Osteoblast (primary cell): Measurements from ENCODE around the gene UCN2. TPM values are rescaled to one million over a fixed set of nuclear protein-coding genes. Genes with fewer than 3 reads are reported as not detected.

ENCODE experiments used
- DNase-seq: peaks from one replicate; pipeline ENCODE4 v3.0.0; 2011; ENCODE audit warnings: low spot score, mixed read lengths; ENCODE audit not compliant: insufficient read length; ENCODE audit errors: missing footprints
- H2AFZ ChIP-seq: 2 replicates; pipeline ENCODE4 v1.6.0; 2011; ENCODE audit warnings: mild to moderate bottlenecking, low read length
- H3K27ac ChIP-seq: 2 replicates; pipeline ENCODE4 v1.5.1; 2011; ENCODE audit warnings: mild to moderate bottlenecking, low read depth, low read length, moderate library complexity
- H3K27me3 ChIP-seq: 2 replicates; pipeline ENCODE4 v1.6.0; 2012; ENCODE audit warnings: mild to moderate bottlenecking, control low read depth, inconsistent platforms, low read length, moderate library complexity; ENCODE audit not compliant: insufficient read depth
- H3K36me3 ChIP-seq: 2 replicates; pipeline ENCODE4 v1.5.1; 2011; ENCODE audit warnings: mild to moderate bottlenecking, low read length, control low read depth, moderate library complexity; ENCODE audit not compliant: insufficient read depth
- H3K4me1 ChIP-seq: 2 replicates; pipeline ENCODE4 v1.5.1; 2011; ENCODE audit warnings: mild to moderate bottlenecking, low read length, control low read depth, moderate library complexity; ENCODE audit not compliant: insufficient read depth
- H3K4me2 ChIP-seq: 2 replicates; pipeline ENCODE4 v1.6.0; 2011; ENCODE audit warnings: mild to moderate bottlenecking, low read length; ENCODE audit not compliant: insufficient read depth
- H3K4me3 ChIP-seq: fragments of 200-600 bp; sonication (generic); 3 replicates; pipeline ENCODE4 v1.5.1; 2012; ENCODE audit warnings: mild to moderate bottlenecking, low read length, inconsistent platforms; ENCODE audit not compliant: insufficient read depth
- H3K79me2 ChIP-seq: 2 replicates; pipeline ENCODE4 v1.6.0; 2012; ENCODE audit warnings: mild to moderate bottlenecking, low read length, control low read depth, inconsistent platforms; ENCODE audit not compliant: insufficient read depth
- H3K9me3 ChIP-seq: 2 replicates; pipeline ENCODE4 v1.5.1; 2011; ENCODE audit warnings: low read depth, low read length, control low read depth
- H4K20me1 ChIP-seq: 2 replicates; pipeline ENCODE4 v1.6.0; 2012; ENCODE audit warnings: mild to moderate bottlenecking, low read length, control low read depth; ENCODE audit not compliant: insufficient read depth
- total RNA-seq: library from RNA; depleted of rRNA; stranded (reverse); fragments of >200 nt; gene quantifications from 2 replicates; pipeline ENCODE4 v1.2.3, GENCODE V29; 2012
- TF ChIP-seq, protein P1 (sequence below): IDR thresholded peaks from 2 replicates; pipeline ENCODE4 v1.5.1; 2011; ENCODE audit warnings: mild to moderate bottlenecking, low read depth, low read length, moderate library complexity; ENCODE audit errors: extremely low read depth

UCN2 gene
- total RNA-seq, 1 donor, result 0.72 TPM

DNA sequence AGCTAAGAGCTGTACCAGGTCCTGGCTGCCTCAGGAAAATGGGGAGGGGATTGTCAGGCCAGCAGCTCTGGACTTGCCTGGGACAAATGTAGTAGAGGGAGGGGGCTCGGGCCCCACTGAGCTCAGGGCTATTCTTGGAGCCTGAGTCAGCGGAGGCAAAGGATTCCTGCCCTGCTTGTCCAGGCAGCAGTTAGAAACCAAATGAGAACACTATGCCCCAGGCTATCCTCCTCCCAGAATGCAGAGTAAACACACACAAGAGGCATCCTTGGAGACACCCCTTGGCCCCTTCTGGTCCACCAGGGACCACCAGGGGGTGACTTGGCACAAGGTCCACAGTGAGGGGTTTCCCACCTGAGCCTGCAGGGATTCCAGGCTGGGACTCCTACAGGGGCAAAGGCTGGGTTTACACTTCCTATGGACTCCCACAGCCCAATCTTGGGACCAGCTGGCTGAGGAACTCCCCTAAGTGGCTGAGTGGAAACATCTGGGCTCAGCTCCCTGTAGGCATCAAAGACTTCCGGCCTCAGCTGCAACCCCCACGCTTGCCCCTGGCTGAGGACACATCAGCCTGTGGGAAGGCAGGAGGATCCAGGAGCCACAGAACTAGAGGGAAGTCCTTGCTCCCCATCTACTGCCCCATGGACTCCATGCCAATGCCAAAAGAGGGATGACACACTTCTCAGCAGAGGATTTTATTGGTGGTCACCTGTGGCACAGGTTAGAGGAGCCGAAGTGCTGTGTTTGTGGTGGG is 34.9 kb upstream of the UCN2 start:
- H3K4me2 ChIP-seq, result peak overlapping the region; percentile 69
- H4K20me1 ChIP-seq, result peaks cover 17% of the 10 kb centered on the region
- peaks cover 52% of the 10 kb centered on the region for H3K36me3 ChIP-seq
- peak overlapping the region; percentile 38 for H3K4me3 ChIP-seq
- peak overlapping the region; percentile 88 for H3K27ac ChIP-seq
- peaks cover 38% of the 10 kb centered on the region for H3K4me1 ChIP-seq
- H3K79me2 ChIP-seq, result peaks cover 6% of the 10 kb centered on the region
- H2AFZ ChIP-seq, result no peak overlapping the region
- DNase-seq, result peak; percentile 99
- no peaks in the 10 kb centered on the region for H3K27me3 ChIP-seq
- TF ChIP-seq, protein P1, sequence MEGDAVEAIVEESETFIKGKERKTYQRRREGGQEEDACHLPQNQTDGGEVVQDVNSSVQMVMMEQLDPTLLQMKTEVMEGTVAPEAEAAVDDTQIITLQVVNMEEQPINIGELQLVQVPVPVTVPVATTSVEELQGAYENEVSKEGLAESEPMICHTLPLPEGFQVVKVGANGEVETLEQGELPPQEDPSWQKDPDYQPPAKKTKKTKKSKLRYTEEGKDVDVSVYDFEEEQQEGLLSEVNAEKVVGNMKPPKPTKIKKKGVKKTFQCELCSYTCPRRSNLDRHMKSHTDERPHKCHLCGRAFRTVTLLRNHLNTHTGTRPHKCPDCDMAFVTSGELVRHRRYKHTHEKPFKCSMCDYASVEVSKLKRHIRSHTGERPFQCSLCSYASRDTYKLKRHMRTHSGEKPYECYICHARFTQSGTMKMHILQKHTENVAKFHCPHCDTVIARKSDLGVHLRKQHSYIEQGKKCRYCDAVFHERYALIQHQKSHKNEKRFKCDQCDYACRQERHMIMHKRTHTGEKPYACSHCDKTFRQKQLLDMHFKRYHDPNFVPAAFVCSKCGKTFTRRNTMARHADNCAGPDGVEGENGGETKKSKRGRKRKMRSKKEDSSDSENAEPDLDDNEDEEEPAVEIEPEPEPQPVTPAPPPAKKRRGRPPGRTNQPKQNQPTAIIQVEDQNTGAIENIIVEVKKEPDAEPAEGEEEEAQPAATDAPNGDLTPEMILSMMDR, result no peak
- H3K9me3 ChIP-seq, result no peaks in the 10 kb centered on the region

DNA sequence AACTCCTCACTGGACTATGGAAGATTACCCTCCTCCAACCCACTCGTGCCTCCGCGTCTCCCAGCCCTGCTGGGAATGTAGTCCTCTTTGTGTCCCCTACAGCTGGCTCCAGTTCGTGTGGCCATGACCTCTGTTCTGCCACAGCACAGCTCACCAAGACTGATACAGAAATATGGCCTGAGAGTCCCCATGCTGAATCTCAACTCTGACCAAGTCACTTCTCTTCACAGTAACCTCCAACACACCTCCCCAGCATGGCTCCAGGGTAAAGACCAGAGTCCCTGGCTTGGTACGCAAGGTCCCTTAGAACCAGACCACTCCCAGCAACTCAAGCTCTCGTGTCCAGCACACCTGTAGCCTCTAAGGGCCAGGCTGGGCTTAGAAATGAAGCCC is 33.8 kb upstream of the UCN2 start:
- TF ChIP-seq, protein P1, result no peak
- Histone ChIP-seq H3K36me3 (peaks cover 42% of the 10 kb centered on the region), H3K27ac (peak overlapping the region; percentile 88), H3K27me3 (no peaks in the 10 kb centered on the region), H3K4me3 (no peak overlapping the region), H3K79me2 (peaks cover 6% of the 10 kb centered on the region), H3K4me2 (no peak overlapping the region), H3K4me1 (peaks cover 38% of the 10 kb centered on the region), H4K20me1 (peaks cover 13% of the 10 kb centered on the region), H3K9me3 (no peaks in the 10 kb centered on the region), H2AFZ (no peak overlapping the region)
- peak; percentile 74 for DNase-seq

DNA sequence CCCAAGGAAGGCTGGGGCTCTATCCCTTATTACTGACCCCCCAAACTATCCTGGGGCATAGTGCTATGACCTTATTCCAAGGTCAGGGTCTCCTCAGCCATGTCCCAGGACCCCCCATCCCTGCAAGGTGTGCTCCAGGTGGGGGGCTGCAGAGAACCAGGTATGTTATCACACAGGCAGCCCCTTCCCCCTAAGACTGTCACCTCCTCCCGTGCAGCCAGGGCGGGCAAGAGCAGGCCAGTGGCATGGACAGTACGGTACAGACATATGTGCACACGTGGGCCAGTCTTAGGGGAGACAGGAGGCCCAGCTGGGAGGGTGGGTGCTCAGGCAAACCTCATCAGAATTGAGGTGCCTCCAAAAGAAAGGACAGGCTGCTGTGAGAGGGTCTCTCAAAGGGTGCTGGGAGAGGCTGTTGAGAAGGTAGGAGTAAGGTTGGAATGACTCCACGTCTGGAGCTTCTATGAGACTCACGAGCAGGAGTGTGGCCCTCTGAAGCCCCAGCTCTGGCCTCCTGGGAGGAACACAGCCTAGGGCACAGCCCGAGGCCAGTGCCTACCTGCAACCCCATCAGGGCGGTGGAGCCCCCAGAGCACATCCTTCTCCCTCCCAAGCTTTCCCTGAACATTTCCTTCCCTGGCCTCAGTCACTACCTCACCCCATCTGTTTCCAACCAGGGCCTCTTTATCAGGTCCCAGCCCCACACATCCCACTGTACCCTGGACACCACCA is 33.3 kb upstream of the UCN2 start:
- no peak overlapping the region for H3K4me3 ChIP-seq
- no peak overlapping the region for H2AFZ ChIP-seq
- DNase-seq, result peak; percentile 62
- H3K79me2 ChIP-seq, result peaks cover 6% of the 10 kb centered on the region
- H3K9me3 ChIP-seq, result no peaks in the 10 kb centered on the region
- H3K36me3 ChIP-seq, result peaks cover 39% of the 10 kb centered on the region
- peaks cover 38% of the 10 kb centered on the region for H3K4me1 ChIP-seq
- H3K27me3 ChIP-seq, result no peaks in the 10 kb centered on the region
- TF ChIP-seq, protein P1, result no peak
- H4K20me1 ChIP-seq, result peaks cover 13% of the 10 kb centered on the region
- H3K4me2 ChIP-seq, result no peak overlapping the region
- no peak overlapping the region for H3K27ac ChIP-seq

DNA sequence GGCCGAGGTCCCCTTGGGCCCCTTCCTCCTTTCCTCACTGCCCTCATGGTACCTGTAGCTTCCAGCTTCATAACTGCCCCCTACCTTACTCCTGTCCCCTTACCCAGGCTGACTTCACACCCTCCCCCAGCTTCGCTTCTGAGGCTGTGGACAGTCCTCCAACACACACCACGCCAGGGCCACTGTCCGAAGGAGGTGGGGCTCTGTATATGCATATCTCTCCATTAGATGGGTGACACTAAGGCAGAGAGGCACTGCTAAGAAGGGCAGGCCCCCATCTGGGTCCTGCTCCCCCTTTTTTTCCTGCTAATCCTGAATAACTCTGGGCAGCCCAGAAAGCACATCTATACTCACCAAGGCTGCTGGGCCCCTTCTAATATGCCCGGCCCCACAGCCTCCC is 32.6 kb upstream of the UCN2 start:
- Histone ChIP-seq H3K4me2 (no peak overlapping the region), H4K20me1 (peaks cover 13% of the 10 kb centered on the region), H3K4me1 (peaks cover 38% of the 10 kb centered on the region), H3K4me3 (no peak overlapping the region), H3K27me3 (no peaks in the 10 kb centered on the region), H3K79me2 (peaks cover 6% of the 10 kb centered on the region), H3K36me3 (peaks cover 32% of the 10 kb centered on the region), H2AFZ (no peak overlapping the region), H3K9me3 (no peaks in the 10 kb centered on the region), H3K27ac (peak overlapping the region; percentile 17)
- peak; percentile 73 for DNase-seq
- TF ChIP-seq, protein P1, result no peak
